GM19397 (cell line): ENCODE measurements around the gene ALPL.
"Not testable (repeated sequence)": the region's sequence is repeated elsewhere in the genome, so short reads cannot be mapped to it uniquely, and the experiment has no call there.

Source experiments
- ATAC-seq: cut with Tn5 transposase; IDR thresholded peaks from one replicate; pipeline ENCODE4 v1.9.1; 2021; ENCODE audit warnings: mild to moderate bottlenecking, moderate library complexity; ENCODE audit not compliant: unreplicated experiment

Gene ALPL

DNA sequence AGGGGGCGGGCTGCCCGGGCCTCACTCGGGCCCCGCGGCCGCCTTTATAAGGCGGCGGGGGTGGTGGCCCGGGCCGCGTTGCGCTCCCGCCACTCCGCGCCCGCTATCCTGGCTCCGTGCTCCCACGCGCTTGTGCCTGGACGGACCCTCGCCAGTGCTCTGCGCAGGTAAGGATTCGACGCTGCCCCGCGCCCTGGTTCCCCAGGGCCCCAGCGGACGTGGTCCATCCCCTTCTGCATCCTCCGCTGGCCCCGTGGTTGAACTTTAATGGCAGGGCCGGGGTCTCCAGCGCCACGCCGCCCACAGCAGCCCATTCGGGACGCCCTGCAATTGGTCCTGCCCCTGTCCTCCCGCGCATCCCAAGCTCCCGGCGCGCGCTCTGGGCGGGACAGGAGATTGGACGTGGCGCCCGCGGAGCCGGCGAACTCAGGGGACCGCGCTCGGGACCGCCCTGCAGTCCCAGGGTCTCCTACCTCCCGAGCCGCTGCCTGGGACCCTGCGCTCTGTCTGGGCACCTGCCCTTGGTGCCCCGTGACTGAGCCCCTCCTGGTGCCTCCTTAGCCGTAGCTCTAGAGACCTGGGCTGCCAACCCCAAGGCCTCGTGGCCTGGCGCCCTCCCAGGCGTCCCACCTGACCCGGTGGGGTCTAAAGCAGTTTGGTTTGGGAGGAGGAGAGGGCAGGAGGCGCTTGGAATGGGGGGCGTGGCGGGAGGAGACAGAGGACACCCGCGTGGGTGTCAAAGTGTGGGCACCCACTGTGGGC is at the start of gene ALPL:
TSS of gene ALPL (plus strand) at position 73 of the 762 bp plus-strand sequence. CDS start 44,659 bp downstream, outside the sequence.
- ATAC-seq = no peak

DNA sequence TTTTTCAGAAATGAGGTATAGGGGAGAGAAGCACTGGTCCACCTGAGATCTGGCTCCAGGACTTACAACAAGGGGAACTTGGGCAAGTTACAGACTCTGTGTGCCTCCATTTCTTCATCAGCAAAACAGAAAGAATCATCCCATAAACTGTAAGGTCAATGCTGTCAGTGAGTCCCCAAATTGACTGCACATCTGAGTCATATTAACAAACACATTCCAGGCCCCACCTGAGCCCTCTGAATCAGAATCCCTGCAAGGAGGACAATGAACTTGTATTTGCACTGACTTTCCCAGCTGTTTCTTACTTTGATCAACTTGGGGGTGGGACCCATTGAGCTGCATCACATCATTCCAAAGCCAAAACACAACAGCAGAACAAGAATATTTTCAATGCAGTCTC is 44.1 kb upstream of the ALPL start:
- ATAC-seq = not testable (repeated sequence)

DNA sequence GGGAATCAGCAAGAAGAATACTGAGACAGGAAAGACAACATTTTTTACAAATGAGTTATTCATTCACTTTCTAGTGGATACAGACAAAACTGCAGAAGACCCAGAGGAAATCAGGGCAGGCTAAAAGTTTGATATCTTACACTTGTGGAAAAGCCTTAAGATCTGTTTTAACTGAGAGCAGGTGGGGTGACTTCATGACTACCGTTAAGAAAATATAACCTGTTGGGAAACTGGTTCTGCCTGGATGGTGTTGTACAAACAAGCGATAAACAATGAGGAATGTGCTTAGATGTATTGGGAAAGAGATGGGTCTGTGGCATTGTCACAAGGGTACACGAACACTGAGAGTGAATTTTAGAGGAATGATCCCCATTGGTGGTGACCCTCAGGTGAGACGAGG is 41.3 kb upstream of the ALPL start:
- ATAC-seq = not testable (repeated sequence)

DNA sequence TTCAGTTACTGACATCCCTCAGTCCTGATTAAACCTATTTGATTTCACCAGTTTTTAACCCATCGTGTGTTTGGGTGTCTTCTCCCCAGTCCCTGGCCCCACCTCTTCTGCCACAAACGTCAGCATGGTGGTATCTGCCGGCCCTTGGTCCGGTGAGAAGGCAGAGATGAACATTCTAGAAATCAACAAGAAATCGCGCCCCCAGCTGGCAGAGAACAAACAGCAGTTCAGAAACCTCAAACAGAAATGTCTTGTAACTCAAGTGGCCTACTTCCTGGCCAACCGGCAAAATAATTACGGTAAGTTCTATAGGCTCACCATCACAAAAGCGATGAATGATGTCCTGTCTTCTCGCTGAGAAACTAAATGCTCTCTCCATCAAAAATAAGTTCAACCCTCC is 40.6 kb upstream of the ALPL start:
- ATAC-seq = no peak

DNA sequence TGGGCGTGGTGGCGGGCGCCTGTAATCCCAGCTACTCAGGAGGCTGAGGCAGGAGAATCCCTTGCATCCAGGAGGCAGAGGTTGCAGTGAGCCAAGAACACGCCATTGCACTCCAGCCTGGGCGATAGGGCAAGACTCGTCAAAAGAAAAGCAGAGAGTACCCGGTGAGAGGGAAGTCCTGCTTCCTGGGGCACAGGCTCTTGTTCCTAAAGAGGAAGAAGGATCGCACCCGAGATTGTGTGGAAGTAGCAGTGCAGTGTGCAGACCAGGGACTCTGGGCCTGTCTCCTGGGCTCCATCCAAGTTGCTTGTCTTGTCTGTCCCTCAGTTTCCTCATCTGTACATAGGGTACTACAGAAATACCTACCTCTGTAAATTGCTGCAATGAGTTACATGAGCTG is 39.6 kb upstream of the ALPL start:
- ATAC-seq = no peak

DNA sequence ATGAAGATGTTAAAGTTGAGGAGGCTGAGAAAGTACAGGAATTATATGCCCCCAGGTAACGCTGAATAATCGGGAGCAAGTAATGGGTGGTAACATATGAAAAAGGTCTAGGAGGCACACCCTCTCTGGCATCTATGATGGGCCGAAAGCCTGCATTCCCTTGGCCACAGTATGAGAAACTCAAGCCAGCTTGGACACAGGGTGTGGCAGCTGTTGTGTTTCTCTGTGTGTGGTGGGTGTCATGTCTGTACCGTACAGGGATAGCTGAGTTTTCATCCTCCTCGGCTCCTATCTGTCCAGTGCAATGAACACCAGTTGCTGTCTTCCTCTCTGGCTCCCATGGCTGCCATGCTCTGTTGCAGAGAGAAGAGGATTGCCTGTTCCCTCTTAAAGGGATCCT is 36.4 kb upstream of the ALPL start:
- ATAC-seq = no peak

DNA sequence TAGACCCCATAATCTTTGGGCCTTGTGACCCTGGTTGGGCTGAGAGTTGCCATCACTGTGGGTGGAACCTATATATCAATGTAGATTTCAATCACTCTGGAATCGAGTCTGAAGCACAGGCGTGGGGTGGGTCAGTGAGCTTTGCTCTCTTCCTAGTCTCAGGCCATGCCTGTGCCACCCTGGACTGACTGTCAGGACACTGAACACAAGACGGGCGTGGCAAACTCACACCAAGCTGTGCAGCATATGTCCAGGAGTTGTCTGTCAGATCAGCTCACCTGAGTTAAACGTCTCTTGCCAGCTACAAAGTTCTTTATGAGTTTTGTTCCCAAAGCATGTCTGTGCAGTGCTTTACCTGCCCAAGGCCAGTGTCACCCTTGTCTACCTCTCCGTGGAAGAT is 30.9 kb upstream of the ALPL start:
- no peak for ATAC-seq

DNA sequence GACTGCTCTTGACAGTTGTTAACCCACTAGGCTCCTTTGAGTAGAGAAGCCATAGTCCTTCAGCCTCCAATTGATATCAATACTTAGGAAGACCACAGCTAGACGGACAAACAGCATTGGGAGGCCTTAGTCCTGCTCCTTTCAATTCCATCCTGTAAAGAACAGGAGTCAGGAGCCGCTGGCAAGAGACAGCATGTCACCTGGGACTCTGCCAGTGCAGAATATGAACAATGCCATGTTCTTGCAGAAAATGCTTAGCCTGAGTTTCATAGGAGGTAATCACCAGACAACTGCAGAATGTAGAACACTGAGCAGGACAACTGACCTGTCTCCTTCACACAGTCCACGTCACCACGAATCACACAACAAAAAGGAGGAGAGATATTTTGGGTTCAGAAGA is 25.3 kb upstream of the ALPL start:
- not testable (repeated sequence) for ATAC-seq

DNA sequence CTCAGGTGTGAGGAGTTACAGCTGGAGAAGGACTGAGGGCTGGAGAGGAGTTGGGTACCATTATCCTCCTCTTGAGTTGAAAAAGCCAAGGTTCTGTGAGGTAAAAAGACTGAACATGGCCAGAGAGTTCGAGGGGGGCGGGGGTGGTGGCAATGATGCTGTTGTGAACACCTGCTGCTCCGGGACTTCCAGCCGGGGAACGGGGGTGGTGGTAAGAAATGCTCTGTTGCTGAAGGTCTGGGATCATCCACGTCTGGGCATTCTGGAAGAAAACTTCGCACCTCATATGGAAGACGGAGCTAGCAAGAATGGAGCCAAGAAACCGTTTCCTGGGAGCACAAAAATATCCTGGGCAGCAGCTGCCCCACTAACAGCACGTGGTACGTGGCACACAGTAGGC is 20.1 kb upstream of the ALPL start:
- ATAC-seq = no peak

DNA sequence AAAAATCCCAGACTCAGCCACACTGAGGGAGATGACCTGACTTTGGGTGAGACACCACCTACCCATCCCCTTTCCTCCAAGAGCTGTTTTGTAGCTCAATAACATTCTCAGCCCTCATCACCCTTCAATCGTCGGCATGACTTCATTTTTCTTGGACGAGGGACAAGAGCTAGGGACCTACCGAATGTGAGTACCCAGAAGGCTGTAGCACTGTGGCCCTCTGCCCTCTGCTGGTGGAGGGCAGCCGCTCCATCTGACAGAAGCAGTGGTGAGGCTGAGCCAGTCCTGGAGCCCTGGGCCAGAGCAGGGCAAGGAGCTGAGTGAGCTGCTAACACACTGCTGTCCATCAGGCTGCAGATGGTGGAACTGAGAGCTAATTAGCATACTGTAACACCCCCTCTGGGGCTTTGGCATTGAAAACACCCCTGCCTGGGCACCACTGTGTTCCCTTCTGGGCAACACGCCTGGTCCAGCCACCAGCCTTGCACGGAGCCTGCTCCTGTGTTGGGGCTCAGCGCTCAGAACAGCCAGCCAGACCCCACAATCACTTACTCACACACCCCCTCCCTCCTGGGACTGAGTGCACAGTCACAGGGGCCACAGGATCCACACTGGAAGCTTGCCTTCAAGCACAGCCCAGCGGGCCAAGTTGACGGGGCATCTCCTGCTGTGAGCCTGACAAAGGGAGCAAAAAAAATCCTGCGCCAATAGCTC is 18.3 kb upstream of the ALPL start:
- no peak for ATAC-seq

DNA sequence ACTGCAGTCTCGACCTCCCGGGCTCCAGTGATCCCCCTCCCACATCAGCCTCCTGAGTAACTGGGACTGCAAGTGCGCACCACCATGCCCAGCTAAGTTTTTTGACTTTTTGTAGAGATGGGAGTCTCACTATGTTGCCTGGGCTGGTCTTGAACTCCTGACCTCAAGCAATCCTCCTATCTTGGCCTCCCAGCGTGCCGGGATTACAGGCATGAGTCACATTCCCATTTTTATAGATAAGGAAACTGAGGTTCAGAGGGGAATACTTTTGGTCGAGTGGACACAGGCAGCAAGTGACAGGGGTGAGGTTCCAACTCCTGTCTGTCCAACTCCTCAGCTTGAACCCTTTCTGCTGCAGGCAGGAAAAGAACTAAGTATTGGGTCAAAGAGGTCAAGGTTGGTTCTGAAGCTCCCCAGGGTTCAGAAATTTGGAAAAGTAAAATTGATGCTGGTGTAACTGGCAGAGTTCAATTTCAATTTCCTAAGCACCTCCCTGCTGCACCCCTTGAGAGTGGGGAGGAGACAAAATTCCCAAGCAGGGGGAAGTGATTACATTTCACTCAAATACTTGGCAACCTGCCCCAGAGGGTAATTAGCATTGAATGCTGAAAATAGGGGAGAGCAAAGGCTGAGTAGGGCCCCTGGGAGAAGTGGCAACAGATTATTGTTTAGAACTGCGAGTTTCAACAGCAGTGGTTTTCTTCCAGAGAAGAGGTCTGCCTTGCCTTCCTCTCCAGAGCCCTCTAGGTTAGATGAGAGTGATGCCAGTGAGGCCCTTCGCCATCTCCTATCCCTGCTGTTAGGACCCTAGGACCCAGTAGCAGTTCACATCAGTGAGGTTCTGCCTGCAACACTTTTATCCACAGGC is 17.5 kb upstream of the ALPL start:
- ATAC-seq = no peak

DNA sequence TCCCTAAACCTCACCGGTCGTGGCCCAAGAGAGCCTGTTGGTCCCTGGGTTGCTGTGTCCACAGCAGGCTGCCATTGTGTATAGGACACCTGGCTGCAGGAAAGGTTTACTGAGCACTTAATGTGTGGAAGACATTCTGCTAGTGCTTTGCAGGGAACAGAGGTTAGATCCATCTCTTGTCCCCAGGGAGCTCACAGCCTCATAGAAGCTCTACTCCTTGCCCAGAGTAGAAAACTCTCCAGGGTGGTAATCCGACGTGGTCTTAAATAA is 16.9 kb upstream of the ALPL start:
- ATAC-seq = no peak

DNA sequence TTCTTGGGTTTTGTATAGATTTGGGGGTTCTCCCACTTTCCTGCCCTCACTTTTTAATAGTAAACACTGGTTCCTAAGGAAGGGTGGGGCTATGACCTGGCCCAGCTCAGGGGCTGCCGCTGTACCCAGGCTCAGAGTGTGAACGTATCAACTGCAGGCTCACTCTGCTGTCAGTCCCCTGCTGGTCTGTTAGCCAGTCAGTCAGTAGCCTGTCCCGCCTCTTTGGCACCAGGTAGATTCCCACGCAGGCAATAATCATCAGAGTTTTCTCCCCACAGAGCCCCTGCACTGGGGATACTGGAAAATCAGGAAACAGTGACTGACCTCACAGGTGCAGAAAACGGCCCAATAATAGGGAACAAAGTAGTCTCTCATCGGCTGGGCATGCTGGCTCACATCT is 15.0 kb upstream of the ALPL start:
- no peak for ATAC-seq

DNA sequence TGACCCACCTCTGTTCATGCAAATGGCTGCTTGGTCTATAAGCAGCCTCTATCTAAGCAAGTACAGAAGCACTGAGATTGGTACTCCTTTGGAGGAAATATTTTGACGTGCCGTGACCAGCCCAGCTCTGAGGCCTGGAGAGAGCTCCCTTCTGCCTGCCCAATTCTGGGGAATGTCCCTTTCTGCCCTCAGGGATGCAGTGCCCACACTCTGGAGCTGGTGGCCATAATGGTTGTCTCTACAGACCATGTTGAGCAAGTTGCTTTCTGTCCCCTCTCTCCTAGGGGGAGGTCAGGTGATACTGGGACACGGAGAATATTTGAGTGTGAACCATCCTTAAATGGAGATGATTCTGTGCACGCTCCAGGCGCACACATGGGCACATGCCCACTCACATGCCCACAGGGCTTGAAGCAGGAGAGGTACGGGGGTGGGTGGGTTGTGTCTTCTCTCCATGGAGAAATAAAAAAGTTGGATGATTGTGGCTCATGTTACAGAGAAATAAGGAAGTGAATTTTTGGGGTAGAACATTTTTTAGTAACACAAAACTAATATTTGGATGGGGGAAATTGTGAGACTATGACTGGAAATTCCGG is 13.9 kb upstream of the ALPL start:
- ATAC-seq = no peak

DNA sequence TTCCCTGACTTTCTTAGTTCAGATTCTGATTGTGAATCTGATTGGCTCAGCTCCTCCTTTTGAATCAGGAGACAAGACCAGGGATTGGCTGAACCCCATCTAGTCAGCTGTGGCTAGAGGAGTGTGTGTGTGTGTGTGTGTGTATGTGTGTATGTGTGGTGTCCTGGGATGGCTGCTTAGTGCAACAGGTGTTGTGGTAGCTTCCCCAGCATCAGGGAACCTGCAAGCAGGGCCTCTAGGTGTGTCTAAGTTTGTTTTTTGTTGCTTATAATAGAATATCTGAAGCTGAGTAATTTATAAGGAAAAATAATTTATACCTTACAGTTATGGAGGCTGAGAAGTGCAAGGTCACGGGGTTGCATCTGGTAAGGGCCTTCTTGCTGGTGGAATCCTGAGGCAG is 13.2 kb upstream of the ALPL start:
- ATAC-seq = no peak

DNA sequence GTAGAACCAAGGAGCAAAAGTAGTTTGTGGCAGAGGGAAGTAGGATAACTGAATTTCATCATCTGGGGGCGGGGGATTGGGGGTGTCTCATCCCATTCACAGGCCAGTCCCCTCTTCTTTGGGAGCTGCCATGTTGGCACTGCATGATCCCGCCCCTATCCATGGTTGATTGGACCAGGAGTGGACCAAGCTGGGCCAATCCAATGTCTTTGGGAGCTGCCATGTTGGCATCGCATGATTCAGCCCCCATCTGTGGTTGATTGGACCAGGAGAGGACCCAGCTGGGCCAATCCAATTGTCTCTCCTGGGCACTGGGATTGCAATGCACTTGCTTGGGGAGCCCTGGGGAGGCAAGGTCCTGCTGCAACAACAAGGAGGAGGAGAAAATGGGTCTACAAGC is 12.3 kb upstream of the ALPL start:
- ATAC-seq = no peak

DNA sequence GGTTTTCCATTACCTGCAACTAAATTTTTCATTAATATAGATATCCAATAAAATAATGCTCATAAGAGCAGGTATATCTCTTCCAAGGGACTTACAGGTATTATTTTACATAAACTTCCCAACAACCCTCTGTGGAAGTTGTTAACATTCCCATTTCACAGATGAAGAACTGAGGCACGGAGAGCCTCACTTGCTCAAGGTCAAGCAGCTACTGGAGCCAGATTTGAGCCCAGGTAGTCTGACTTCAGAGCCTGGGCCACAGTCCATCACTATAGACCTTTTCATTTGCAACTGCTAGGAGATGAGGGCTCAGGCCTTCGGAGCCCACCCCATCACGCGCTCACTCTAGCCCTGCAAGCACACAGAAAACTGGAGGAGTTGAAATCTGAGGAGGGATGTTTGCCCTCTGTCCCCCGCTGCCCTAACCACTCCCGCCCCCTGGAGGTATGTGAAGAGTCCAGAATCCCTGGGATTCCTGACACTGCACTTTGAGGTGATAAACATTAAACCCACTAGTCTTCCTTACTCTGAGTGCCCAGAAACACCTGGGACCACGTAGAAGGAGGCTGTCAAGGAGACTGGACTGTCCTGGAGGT is 11.7 kb upstream of the ALPL start:
- no peak for ATAC-seq

DNA sequence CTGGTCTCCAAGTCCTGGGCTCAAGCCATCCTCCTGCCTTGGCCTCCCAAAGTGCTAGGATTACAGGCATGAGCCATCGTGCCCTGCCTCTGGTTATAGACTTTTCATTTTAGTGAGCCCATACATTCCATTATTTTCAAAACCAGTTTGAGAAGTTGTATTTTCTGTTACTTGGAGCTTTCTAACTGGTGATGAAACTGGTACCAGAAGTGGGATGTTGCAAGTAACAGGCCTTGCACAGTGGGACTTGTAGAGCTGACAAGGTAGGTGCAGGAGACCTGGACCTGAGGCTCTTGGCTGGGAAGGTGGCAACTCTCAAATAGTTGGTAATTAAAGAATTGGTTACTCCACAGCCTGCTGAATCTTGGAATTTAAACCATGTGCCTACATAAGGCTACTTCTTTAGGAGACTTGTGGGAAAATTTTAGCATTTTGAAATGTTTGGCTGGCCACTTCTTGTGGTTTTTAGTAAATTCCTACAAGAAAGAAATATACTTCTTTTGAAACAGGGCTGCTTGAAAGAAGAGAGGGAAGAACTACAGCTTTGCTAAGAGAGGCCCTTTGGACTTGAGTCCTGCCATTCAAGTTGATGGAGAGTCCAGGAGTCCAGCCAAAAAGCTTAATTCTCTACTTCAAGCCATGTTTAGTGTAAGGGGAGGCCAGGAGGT is 9.8 kb upstream of the ALPL start:
- no peak for ATAC-seq

DNA sequence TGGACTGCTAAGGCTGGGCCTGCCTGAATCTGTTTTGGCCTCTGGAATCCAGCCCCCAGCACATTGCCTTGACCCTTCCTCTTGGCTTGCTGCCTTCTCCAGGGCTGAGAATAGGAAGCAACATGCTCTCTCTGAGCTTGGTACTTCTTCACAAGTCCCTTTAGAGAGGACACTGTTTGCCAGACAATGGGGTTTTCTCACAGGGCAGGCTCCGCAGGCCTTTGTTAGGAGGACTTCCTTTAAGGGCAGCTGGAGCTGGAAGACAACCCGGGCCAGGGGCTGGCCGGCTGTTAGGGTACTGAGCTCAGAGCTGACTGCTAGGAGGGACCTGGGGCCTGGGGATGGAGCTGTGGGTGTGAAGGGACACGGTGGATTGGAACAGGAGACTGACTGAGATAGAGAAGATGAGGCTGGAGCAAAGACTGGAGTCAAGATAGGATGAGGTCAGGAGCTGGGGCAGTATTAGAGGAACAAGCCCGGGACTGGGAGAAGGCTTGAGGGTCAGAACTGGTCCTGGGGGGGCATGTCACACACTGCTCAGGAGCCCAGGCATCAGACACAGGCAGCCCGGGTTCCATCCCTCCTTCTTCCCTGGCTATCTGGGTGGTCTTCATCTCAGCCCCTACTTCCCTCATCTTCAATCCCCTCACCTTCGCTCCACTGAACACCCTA is 5.4 kb upstream of the ALPL start:
- ATAC-seq = no peak

DNA sequence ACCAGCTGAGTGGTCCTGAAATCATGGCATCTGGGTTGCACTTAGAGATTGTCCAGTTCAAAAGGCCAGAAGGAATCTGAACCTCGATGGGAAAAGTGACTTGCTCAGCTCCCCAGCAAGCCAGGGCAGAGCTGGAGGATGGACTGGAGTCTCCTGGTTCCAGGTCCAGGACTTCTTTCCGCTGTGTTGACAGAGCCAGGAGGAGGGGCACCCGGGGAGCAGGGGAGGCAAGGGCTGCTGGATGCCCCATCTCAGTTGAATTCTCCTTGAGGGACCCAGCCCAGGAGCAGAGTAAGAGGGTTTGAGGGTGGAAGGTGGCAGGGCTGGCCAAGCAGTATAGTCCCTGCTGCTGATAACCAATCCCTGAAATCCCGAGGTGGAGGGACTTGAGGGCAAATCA is 2.4 kb upstream of the ALPL start:
- ATAC-seq = no peak
